CD4-positive, alpha-beta T cell treated with Interleukin-2 at 100 ng/mL for 4 hours (primary cell): ENCODE measurements around the gene PTH1R.
A peak's percentile ranks its signal among the peaks of the same experiment; 100 is the strongest.

Experiments used
- DNase-seq: peaks from one replicate; pipeline ENCODE4 v3.0.0-alpha.2; 2020; ENCODE audit warnings: low spot score

PTH1R gene

DNA sequence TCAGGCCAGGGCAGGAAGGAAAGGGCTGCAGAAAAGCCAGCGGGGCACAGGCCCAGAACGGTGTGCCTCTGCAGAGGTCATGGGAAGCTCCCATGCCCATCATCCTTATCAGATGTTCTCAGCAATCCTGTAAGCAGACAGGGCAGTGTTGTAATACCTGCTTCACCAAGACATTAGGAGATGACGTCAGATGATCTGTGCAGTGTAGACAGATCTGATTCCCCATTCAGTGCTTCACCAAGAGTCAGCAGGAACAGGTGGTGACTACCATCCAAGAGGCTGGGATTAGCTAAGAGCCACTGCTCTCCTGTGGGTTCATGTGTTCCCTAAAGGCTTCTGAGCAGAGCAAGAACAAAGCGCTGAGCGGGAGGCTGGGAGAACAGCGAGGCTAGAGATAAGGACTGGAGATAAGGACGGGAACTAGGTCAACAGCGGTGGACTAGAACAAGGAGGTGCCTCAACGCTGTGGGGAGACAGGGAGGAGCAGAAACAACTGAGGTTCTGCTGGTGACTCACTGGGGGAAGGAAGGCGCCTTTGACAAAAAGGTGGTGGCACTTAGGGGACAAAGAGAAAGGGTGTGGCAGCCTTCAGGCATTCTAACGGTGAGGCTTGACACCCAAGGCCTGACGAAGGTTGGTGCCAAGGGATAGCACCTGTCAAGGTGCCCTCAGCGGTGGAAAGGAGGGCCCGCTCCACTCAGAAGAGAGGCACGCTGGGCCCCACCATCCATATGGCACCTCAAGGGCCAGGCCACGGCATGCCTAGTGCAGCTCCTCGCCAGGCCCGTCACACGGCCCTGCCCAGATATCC lies 70.7 kb downstream of the PTH1R start:
- peak; percentile 92 for DNase-seq

- DNase-seq = no peak
Observed at GRCh38 chr3:46948830-46949671, 71.5 kb downstream of the PTH1R start.

- DNase-seq = no peak
Observed at GRCh38 chr3:46950177-46950576, 72.7 kb downstream of the PTH1R start.

DNA sequence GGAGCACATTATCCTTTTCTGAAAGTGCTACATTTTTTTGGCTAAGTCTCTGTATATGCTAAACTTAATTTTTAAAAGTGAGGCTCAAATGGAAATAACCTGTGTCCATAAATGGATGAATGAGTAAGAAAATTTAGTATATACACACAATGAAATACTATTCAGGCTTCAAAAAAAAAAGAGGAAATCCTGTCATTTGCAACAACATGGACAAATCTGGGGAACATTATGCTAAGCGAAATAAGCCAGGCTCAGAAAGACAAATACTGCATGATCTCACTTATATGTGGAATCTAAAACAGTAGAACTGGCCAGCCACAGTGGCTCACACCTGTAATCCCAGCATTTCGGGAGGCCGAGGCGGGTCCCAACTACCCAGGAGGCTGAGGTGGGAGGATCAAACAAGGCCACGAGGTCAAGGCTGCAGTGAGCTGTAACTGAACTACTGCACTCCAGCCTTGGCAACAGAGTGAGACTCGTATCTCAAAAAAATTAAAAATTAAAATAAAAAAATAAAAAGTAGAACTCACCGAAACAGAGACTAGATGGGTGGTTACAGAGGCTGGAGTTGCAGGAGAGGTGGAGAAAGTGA lies 73.2 kb downstream of the PTH1R start:
- no peak for DNase-seq

- DNase-seq = no peak
Observed at GRCh38 chr3:46952813-46953212, 75.3 kb downstream of the PTH1R start.
